Activated T-cell treated with anti-CD3 and anti-CD28 coated beads for 1 hour (primary cell): ENCODE results near the gene USP1.

Experiments used
- DNase-seq: peaks from one replicate; pipeline ENCODE4 v3.0.0-alpha.2; 2020; ENCODE audit warnings: low read depth

The USP1 gene

DNA sequence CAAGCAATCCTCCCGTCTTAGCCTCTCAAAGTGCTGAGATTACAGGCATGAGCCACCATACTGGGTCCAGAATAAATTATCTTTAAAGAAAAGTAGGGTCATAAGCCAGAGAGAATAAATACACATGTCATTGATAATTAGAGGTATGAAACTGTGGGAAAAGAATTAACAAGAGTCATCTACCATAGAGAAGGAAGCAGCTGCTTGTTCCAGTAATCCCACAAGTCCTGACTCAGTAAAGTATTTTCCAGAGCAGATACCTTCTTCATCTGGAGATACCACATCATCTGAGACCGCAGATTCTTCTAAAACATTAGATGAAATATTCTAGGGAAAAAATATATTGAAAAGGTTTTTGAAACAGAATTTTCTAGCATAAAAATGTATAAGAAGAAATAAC lies 55.7 kb downstream of the USP1 start:
- no peak for DNase-seq

DNA sequence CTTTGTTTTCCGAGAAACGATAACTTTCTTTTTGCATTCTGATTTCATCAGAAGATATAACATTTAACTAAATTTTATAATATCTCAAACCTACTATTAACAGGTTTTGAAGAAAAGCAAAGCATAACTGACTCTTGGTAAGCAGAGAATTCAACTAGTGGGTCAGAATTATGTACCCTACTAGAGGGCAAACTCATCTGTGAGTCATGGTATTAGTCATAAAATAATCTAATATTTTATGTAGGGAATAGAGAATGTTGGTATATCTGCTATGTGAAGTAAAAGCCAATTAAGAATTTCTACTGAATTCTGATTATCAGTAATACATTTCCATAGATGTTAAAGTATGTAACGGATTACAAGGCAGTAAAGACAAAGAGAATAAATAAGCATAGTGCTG lies 56.8 kb downstream of the USP1 start:
- DNase-seq: no peak

DNA sequence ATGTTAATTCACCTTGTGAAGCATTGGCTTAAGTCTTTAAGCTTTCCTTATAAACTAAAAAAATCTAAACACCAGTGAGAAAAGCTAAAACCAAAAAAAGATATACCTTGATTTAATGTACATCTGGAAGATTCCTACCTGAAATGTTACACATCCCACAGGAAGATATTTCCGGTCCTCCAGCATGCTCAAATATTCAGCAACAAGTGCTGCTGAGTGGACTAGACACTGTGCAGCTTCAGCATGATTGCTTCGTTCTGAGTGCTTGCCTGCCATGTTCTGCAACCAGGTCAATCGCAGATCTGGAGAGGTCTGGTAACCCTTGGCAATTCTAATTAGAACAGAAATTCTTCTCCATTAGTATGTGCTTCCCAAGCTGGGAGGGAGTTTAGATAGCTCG lies 57.3 kb downstream of the USP1 start:
- no peak for DNase-seq

DNA sequence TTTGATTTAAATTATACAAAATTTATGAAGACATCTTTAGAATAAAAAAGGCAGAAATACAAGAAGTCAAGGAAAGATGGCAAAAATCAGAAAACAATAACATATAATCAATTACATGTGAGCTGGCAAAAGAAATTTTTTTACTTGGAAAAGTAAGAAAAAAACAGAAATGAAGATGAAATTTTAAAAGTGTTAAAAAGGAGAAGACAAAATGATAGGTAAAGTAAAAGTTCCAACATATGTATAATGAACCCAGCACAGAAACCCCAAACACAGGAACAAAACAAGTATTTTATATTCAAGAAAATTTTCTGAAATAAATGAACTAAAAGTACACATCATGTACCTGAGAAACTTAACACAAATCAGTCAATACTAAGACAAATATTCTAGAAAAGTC lies 63.4 kb downstream of the USP1 start:
- no peak for DNase-seq
